GM10847 (cell line): ENCODE results near the gene TMEM129.

Experiments
- POLR2A ChIP-seq: IDR thresholded peaks from 2 replicates; pipeline ENCODE4 v1.6.1; 2011; ENCODE audit not compliant: insufficient read length; ENCODE audit errors: extremely low read depth

The TMEM129 gene

GRCh38 chr4:1751155-1751918 lies 30.2 kb upstream of the TMEM129 start:
- no peak for TF ChIP-seq POLR2A

GRCh38 chr4:1750381-1751154 lies 29.4 kb upstream of the TMEM129 start:
- TF ChIP-seq POLR2A: no peak

- no peak for TF ChIP-seq POLR2A
Measured at GRCh38 chr4:1749826-1750225, 28.7 kb upstream of the TMEM129 start.

- no peak for TF ChIP-seq POLR2A
Measured at GRCh38 chr4:1749370-1749769, 28.2 kb upstream of the TMEM129 start.

- no peak for TF ChIP-seq POLR2A
Measured at GRCh38 chr4:1748465-1748995, 27.4 kb upstream of the TMEM129 start.

- no peak for TF ChIP-seq POLR2A
Measured at GRCh38 chr4:1747603-1747967, 26.5 kb upstream of the TMEM129 start.

- TF ChIP-seq POLR2A: no peak
Measured at GRCh38 chr4:1746919-1747602, 25.9 kb upstream of the TMEM129 start.

GRCh38 chr4:1746265-1746691 lies 25.2 kb upstream of the TMEM129 start:
- no peak for TF ChIP-seq POLR2A

- TF ChIP-seq POLR2A: no peak
Measured at GRCh38 chr4:1745697-1746096, 24.6 kb upstream of the TMEM129 start.

GRCh38 chr4:1745165-1745564 lies 24.0 kb upstream of the TMEM129 start:
- no peak for TF ChIP-seq POLR2A

GRCh38 chr4:1744552-1744951 lies 23.4 kb upstream of the TMEM129 start:
- TF ChIP-seq POLR2A: no peak

GRCh38 chr4:1743975-1744374 lies 22.9 kb upstream of the TMEM129 start:
- no peak for TF ChIP-seq POLR2A

- TF ChIP-seq POLR2A: no peak
Measured at GRCh38 chr4:1743551-1743950, 22.4 kb upstream of the TMEM129 start.

GRCh38 chr4:1741208-1741607 lies 20.1 kb upstream of the TMEM129 start:
- no peak for TF ChIP-seq POLR2A

GRCh38 chr4:1740021-1740545 lies 19.0 kb upstream of the TMEM129 start:
- TF ChIP-seq POLR2A: no peak
